ENCODE results near the gene CLSTN3. TPM values are rescaled to one million over a fixed set of nuclear protein-coding genes. Genes with fewer than 3 reads are reported as not detected.

The CLSTN3 gene
- total RNA-seq, 1 experiment from 2014 or later: 40.2 TPM

DNA sequence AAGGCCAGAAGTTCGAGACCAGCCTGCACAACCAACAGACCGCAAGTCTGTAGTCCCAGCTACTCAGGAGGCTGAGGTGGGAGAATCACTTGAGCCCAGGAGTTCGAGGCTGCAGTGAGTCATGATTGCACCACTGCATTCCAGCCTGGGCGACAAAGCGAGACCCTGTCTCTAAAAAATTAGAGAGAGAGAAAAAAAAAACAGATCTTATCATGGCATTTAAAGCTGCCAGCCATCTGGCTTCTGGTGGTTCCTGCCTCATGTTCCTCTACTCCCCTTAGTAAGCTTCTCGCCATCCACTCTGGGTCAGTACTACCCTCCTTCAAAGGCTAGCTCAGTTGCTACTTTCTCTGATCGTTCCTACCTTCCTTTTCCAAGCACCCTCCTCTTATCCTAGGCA lies 16.1 kb downstream of the CLSTN3 start:
- intact Hi-C loops (cut with micrococcal nuclease; ENCODE audit: unreplicated experiment): no loop called here
- H3K4me3 Mint-ChIP-seq (ENCODE audit: unreplicated experiment): no peak overlapping the region
- Histone ChIP-seq H3K9me3 (no peaks in the 10 kb centered on the region), H3K36me3 (ENCODE audit: control insufficient read depth, insufficient read depth, low read length) (no peaks in the 10 kb centered on the region; the same call in 1 of the 2 replicates), H3K27me3 (replicated peaks; ENCODE audit: control insufficient read depth, insufficient read depth, low read length) (no peaks in the 10 kb centered on the region), H3K4me1 (no peaks in the 10 kb centered on the region), H3K4me3 (ENCODE audit: low read depth, low read length) (no peak overlapping the region)
- ChIA-PET POLR2A (interaction anchor here (0.6 to 0.7 kb wide), 2 partner anchors 17 to 59 kb away, joined by 3 to 5 read pairs; no protein-coding TSS in a partner anchor), CTCF (interaction anchor here (0.6 to 0.9 kb wide), 2 partner anchors 9 to 13 kb away, joined by 3 read pairs; no protein-coding TSS in a partner anchor)
- no TSS peak for BruUV-seq (replicated peaks)
- H3K9me3 Mint-ChIP-seq (ENCODE audit: unreplicated experiment): no peaks in the 10 kb centered on the region
- H3K27me3 Mint-ChIP-seq (ENCODE audit: insufficient read depth, unreplicated experiment): no peaks in the 10 kb centered on the region
- no peak overlapping the region for H3K27ac Mint-ChIP-seq (ENCODE audit: unreplicated experiment)
- H3K4me1 Mint-ChIP-seq (ENCODE audit: low read depth, unreplicated experiment): no peaks in the 10 kb centered on the region
- TF ChIP-seq, protein P1, sequence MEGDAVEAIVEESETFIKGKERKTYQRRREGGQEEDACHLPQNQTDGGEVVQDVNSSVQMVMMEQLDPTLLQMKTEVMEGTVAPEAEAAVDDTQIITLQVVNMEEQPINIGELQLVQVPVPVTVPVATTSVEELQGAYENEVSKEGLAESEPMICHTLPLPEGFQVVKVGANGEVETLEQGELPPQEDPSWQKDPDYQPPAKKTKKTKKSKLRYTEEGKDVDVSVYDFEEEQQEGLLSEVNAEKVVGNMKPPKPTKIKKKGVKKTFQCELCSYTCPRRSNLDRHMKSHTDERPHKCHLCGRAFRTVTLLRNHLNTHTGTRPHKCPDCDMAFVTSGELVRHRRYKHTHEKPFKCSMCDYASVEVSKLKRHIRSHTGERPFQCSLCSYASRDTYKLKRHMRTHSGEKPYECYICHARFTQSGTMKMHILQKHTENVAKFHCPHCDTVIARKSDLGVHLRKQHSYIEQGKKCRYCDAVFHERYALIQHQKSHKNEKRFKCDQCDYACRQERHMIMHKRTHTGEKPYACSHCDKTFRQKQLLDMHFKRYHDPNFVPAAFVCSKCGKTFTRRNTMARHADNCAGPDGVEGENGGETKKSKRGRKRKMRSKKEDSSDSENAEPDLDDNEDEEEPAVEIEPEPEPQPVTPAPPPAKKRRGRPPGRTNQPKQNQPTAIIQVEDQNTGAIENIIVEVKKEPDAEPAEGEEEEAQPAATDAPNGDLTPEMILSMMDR (IDR thresholded peaks at IDR 0.05; ENCODE audit: insufficient read depth in 1 of 2, low read depth in 1 of 2, low read length in 1 of 2, severe bottlenecking in 1 of 2, unreplicated experiment in 1 of 2): no peak
- DNase-seq: no peak
- H3K36me3 Mint-ChIP-seq (ENCODE audit: insufficient read depth, unreplicated experiment): peaks cover 17% of the 10 kb centered on the region

- Mint-ChIP-seq H3K27ac (ENCODE audit: unreplicated experiment) (no peak overlapping the region), H3K36me3 (ENCODE audit: insufficient read depth, unreplicated experiment) (peaks cover 17% of the 10 kb centered on the region), H3K4me3 (ENCODE audit: unreplicated experiment) (no peak overlapping the region), H3K4me1 (ENCODE audit: low read depth, unreplicated experiment) (no peaks in the 10 kb centered on the region), H3K27me3 (ENCODE audit: insufficient read depth, unreplicated experiment) (no peaks in the 10 kb centered on the region), H3K9me3 (ENCODE audit: unreplicated experiment) (no peaks in the 10 kb centered on the region)
- Histone ChIP-seq H3K36me3 (ENCODE audit: control insufficient read depth, insufficient read depth, low read length) (no peaks in the 10 kb centered on the region; the same call in 1 of the 2 replicates), H3K9me3 (no peaks in the 10 kb centered on the region), H3K4me1 (no peaks in the 10 kb centered on the region), H3K27me3 (replicated peaks; ENCODE audit: control insufficient read depth, insufficient read depth, low read length) (no peaks in the 10 kb centered on the region), H3K4me3 (ENCODE audit: low read depth, low read length) (no peak overlapping the region)
- TF ChIP-seq, protein P1 (IDR thresholded peaks at IDR 0.05; ENCODE audit: insufficient read depth in 1 of 2, low read depth in 1 of 2, low read length in 1 of 2, severe bottlenecking in 1 of 2, unreplicated experiment in 1 of 2): no peak
- CTCF ChIA-PET: interaction anchor here (0.6 to 0.9 kb wide), 3 partner anchors 10 to 42 kb away, joined by 3 to 4 read pairs (median 3); no protein-coding TSS in a partner anchor
- intact Hi-C loops (cut with micrococcal nuclease; ENCODE audit: unreplicated experiment): no loop called here
- POLR2A ChIA-PET: interaction anchor here (0.6 kb wide), 1 partner anchor 16 kb away, joined by 3 read pairs; no protein-coding TSS in a partner anchor
- no TSS peak for BruUV-seq (replicated peaks)
- DNase-seq: no peak
These were observed 16.7 kb downstream of the CLSTN3 start for GRCh38 chr12:7146906-7147305.

- Histone ChIP-seq H3K4me3 (ENCODE audit: low read depth, low read length) (no peak overlapping the region), H3K36me3 (ENCODE audit: control insufficient read depth, insufficient read depth, low read length) (peaks cover 2% of the 10 kb centered on the region; the same call in 1 of the 2 replicates), H3K4me1 (no peaks in the 10 kb centered on the region), H3K9me3 (no peaks in the 10 kb centered on the region), H3K27me3 (replicated peaks; ENCODE audit: control insufficient read depth, insufficient read depth, low read length) (no peaks in the 10 kb centered on the region)
- ChIA-PET POLR2A (interaction anchor here (0.7 kb wide), 1 partner anchor 492 kb away, joined by 4 read pairs; no protein-coding TSS in a partner anchor), CTCF (no interaction called here)
- TF ChIP-seq, protein P1 (IDR thresholded peaks at IDR 0.05; ENCODE audit: insufficient read depth in 1 of 2, low read depth in 1 of 2, low read length in 1 of 2, severe bottlenecking in 1 of 2, unreplicated experiment in 1 of 2): no peak
- Mint-ChIP-seq H3K27me3 (ENCODE audit: insufficient read depth, unreplicated experiment) (no peaks in the 10 kb centered on the region), H3K4me3 (ENCODE audit: unreplicated experiment) (no peak overlapping the region), H3K4me1 (ENCODE audit: low read depth, unreplicated experiment) (no peaks in the 10 kb centered on the region), H3K36me3 (ENCODE audit: insufficient read depth, unreplicated experiment) (peaks cover 17% of the 10 kb centered on the region), H3K9me3 (ENCODE audit: unreplicated experiment) (no peaks in the 10 kb centered on the region), H3K27ac (ENCODE audit: unreplicated experiment) (no peak overlapping the region)
- intact Hi-C loops (cut with micrococcal nuclease; ENCODE audit: unreplicated experiment): no loop called here
- DNase-seq: no peak
- no TSS peak for BruUV-seq (replicated peaks)
These were observed 20.2 kb downstream of the CLSTN3 start for GRCh38 chr12:7150356-7150755.

Measured in Caco-2 (cell line).